ENCODE results near the gene SBSN. TPM values are rescaled to one million over a fixed set of nuclear protein-coding genes. Genes with fewer than 3 reads are reported as not detected.

Gene SBSN
- total RNA-seq, 4 donors from 2014 or later, result 1.0 TPM; not detected in 3

- H3K36me3 ChIP-seq, result no peaks in the 10 kb centered on the region
- no peaks in the 10 kb centered on the region for H3K9me3 ChIP-seq
- H3K27ac ChIP-seq, result no peak within 1 kb of the TSS
- H3K27me3 ChIP-seq, result no peaks in the 10 kb centered on the region
- no peak for DNase-seq
- H3K4me1 ChIP-seq, result peaks cover 0 to 7% (median under 1%) of the 10 kb centered on the region in 4 donors
- TF ChIP-seq POLR2A (IDR thresholded peaks at IDR 0.05), result no peak
- H3K4me3 ChIP-seq, result no peak within 1 kb of the TSS
These were observed 35.2 kb upstream of the SBSN start, which contains the start of gene ATP4A for GRCh38 chr19:35563207-35563829. Gene ATP4A, minus strand, starts transcription at chr19:35563658. Its CDS starts 29 bp downstream, at chr19:35563629.

- Histone ChIP-seq H3K27ac (no peak overlapping the region), H3K4me1 (peaks cover 0 to 12% (median 4%) of the 10 kb centered on the region in 4 donors), H3K4me3 (no peak overlapping the region), H3K36me3 (no peaks in the 10 kb centered on the region), H3K9me3 (peaks cover 0 to 4% (median 0%) of the 10 kb centered on the region in 4 donors), H3K27me3 (no peaks in the 10 kb centered on the region)
- no peak for DNase-seq
- TF ChIP-seq CTCF (IDR thresholded peaks at IDR 0.05) (no peak), POLR2A (IDR thresholded peaks at IDR 0.05) (no peak)
These were observed 34.7 kb upstream of the SBSN start for GRCh38 chr19:35562776-35563175.

- TF ChIP-seq CTCF (IDR thresholded peaks at IDR 0.05), result no peak
- TF ChIP-seq POLR2A (IDR thresholded peaks at IDR 0.05), result no peak
- Histone ChIP-seq H3K9me3 (peaks cover 0 to 4% (median 0%) of the 10 kb centered on the region in 4 donors), H3K4me1 (peaks cover 0 to 12% (median 5%) of the 10 kb centered on the region in 4 donors), H3K36me3 (no peaks in the 10 kb centered on the region), H3K4me3 (no peak overlapping the region), H3K27me3 (no peaks in the 10 kb centered on the region), H3K27ac (no peak overlapping the region)
- DNase-seq, result no peak
These were observed 34.2 kb upstream of the SBSN start for GRCh38 chr19:35562336-35562735.

GRCh38 chr19:35561436-35561835 is 33.3 kb upstream of the SBSN start:
- H3K27ac ChIP-seq, result no peak overlapping the region
- no peaks in the 10 kb centered on the region for H3K27me3 ChIP-seq

GRCh38 chr19:35560677-35561076 is 32.6 kb upstream of the SBSN start:
- Histone ChIP-seq H3K27me3 (no peaks in the 10 kb centered on the region), H3K27ac (no peak overlapping the region), H3K4me1 (peaks cover 0 to 12% (median 5%) of the 10 kb centered on the region in 4 donors), H3K4me3 (no peak overlapping the region), H3K36me3 (no peaks in the 10 kb centered on the region), H3K9me3 (peaks cover 0 to 4% (median 0%) of the 10 kb centered on the region in 4 donors)
- TF ChIP-seq POLR2A (IDR thresholded peaks at IDR 0.05) (no peak), CTCF (IDR thresholded peaks at IDR 0.05) (no peak)
- no peak for DNase-seq

More at GRCh38 chr19:35561436-35561835, 33.3 kb upstream of the SBSN start:
- TF ChIP-seq POLR2A (IDR thresholded peaks at IDR 0.05) (no peak), CTCF (IDR thresholded peaks at IDR 0.05) (no peak)
- H3K36me3 ChIP-seq, result no peaks in the 10 kb centered on the region
- peaks cover 0 to 4% (median 0%) of the 10 kb centered on the region in 4 donors for H3K9me3 ChIP-seq
- no peak overlapping the region for H3K4me3 ChIP-seq
- DNase-seq, result no peak
- peaks cover 0 to 12% (median 5%) of the 10 kb centered on the region in 4 donors for H3K4me1 ChIP-seq

- Histone ChIP-seq H3K27ac (no peak overlapping the region), H3K36me3 (no peaks in the 10 kb centered on the region), H3K27me3 (no peaks in the 10 kb centered on the region), H3K4me3 (no peak overlapping the region), H3K4me1 (peaks cover 0 to 12% (median 5%) of the 10 kb centered on the region in 4 donors), H3K9me3 (peaks cover 0 to 4% (median 0%) of the 10 kb centered on the region in 4 donors)
- no peak for DNase-seq
- TF ChIP-seq CTCF (IDR thresholded peaks at IDR 0.05) (no peak), POLR2A (IDR thresholded peaks at IDR 0.05) (no peak)
These were observed 32.2 kb upstream of the SBSN start for GRCh38 chr19:35560271-35560670.
